GM19468 (cell line): ENCODE results near the gene BAG5.

Experiments
- ATAC-seq: cut with Tn5 transposase; IDR thresholded peaks from one replicate; pipeline ENCODE4 v1.9.1; 2021; ENCODE audit warnings: mild to moderate bottlenecking, moderate library complexity, moderate number of reproducible peaks; ENCODE audit not compliant: unreplicated experiment; ENCODE audit errors: extremely low read depth

The BAG5 gene

DNA sequence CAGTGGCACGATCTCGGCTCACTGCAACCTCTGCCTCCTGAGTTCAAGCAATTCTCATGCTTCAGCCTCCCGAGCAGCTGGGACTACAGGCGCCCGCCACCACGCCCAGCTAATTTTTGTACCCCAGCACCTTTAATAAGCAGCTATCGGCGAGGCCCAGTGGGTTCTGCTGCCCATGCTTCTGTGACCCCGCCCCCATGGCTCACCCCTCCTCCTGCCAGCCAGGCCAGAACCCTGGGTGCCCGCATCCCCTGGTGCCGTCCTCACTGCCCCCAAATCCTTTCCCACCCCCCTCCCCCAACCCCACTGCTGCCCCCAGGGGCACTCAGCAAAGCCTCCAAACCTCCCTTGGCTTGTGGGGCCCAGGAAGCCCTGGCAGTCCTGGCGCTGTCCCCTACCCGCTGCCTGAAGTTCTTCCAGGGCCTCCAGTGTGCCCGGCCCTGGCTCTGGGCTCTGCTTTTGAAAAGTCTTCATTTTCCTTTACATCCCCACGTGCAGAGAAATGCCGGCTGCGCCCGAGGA is 14.5 kb downstream of the BAG5 start:
- no peak for ATAC-seq

DNA sequence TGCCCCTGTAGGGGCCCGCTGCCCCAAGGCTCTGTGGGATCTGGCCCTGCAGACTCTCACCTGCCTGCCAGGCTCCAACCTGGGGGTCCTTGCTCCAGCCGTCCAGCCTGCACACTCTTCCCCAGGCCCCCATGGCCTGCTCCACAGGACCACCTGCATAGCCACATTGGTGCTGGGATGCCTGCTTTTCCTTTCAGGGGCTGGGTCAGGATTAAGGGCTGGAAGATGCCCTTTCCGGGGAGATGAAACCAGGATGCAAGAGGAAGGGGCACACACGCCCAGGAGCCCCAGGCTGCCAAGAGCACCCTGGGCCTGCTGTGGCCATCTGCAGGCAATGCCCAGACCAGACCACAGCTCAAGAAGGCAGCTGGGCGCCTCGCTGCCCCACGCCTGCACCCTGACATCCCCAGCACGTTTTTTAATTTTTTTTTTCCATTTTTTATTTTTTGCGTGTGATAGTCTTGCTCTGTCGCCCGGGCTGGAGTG is 15.0 kb downstream of the BAG5 start:
- no peak for ATAC-seq

DNA sequence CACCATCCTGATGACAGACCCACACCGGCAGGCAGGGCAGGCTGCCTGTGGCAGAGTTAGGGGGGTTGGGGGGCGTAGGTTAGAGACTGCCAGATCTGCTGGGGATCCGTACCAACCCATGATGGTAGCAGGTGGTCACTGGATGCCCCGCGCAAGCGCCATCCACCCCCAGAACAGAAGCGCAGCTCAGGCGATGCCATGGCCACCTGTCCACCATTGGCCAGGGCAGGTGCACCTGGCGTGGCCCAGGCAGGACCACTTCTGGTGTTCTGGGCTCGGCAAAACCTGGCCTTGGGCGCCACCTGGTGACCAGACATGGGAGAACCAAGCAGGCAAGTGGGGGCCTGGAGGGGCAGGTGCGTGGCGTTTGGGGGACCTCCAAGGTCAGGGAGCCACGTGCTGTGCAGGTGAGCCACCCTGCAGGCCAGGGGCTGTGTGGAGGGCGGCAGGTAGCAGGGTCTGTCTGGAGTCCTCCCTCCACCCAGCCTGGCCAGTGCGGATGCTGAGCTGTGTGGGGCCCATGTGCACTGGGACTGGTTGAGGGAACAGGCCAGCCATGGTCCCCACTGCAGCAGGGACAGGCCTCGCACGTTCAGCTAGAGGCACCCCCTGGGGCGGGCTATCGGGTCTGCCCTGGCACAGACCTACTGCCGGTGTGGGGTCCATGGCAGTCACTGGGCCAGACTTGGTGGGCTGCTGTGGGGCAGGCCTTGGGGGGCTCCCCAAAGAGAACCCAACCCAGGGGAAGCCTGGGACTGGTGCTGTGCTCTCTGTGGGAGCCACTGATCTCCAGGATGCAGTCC is 15.6 kb downstream of the BAG5 start:
- ATAC-seq = no peak

DNA sequence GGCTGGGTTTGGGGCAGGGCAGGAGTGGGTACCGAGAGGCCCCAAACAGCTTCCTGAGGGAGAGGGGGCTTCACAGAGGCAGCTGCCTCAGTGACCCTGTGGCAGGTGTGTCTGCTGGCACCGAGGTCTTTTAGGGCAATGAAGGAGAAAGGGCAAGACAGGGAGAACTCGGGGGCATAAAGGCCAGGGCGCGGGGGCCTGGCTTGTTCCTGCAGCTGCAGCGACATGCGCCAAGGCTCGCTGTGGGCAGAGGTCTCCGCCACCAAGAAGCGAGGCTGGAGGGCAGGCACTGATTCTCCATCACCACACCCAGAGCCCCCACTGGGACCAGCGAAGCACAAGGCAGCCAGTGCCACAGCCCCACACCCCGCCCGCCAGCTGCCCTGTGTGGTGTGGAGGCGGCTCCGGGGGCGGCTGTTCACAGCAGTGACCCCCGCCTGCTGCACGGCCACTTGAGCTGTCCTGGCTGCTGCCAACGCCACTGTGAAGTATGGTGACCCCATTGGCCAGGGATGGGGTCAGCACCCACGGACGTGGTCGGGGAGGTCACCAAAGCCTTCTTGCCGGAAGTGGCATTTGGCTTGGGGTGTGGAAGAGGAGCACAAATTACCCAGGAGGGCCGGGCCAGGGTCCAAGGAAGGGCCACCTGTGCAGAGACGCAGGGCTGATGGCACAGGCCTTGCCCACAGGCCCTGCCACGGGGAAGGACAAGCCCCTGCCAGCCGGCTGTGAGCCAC is 16.4 kb downstream of the BAG5 start:
- no peak for ATAC-seq

DNA sequence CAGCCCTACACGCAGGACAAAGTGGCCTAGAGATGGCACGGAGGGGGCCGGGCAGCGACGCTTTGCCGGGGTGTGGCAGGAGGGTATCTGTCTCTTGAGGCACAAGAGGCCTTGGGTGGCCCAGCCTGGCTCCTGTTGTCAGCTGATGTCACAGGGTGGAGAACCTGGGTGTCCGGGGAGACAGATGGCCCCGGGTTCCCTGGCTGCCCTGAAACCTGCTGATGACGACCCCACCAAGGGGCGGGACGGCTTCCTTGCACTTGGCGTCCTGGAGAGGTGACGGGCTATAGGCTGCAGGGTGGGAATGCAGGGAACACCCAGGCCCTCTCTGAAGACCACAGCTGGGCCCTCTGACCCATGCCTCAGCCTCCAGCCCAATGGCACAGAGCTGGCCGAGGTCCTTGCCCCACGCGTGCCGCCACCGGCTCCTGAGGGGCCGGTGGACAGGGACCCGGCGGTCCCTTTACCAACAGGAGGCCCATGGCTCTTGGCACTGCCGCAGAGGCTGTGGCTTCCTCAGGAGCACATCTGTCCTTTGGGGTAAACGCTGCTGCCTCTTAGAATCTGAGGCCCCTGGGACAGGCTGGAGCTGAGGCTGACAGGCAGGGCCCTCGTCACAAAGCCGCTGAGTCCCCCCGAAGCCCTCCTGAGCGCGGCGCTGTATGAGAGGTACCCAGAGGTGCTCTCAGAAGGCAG is 17.1 kb downstream of the BAG5 start:
- no peak for ATAC-seq

DNA sequence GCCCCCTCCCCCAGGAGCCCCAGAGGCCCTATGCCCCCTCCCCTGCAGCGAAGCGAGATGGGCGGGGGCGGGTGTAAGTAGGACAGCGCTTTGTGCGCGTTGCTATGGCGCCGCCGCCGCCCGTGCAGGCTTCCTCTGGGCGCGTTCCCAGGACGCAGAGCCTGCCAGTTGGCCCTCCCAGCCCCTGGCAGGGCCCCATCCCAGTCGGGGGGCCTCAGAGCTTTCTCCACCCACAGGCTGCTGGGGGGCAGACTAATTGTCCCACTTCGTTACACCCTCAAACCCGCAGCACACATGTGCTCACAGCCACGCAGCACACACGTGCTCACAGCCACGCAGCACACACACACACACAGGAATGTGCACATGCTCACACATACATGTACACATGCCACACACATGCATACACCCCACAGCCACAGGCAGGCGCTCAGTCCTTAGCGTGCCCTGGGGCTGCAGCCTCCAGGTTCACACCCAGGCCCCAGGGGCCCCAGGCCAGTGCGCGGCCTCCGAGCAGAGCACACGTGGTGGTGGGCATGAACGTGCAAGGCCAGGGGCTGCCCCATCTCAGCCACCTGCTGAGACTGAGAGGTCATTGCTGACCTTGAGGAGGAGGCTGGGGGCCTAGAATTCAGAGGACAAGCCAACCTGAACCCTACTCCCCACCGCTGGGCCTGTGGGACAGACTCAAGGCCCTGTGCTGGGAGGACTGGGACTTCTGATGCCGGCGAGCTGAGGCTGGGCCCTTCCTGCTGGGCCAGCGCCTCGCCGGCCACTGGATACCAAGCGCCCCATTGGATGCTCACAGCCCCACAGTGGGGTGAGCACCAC is 17.9 kb downstream of the BAG5 start:
- ATAC-seq = no peak

DNA sequence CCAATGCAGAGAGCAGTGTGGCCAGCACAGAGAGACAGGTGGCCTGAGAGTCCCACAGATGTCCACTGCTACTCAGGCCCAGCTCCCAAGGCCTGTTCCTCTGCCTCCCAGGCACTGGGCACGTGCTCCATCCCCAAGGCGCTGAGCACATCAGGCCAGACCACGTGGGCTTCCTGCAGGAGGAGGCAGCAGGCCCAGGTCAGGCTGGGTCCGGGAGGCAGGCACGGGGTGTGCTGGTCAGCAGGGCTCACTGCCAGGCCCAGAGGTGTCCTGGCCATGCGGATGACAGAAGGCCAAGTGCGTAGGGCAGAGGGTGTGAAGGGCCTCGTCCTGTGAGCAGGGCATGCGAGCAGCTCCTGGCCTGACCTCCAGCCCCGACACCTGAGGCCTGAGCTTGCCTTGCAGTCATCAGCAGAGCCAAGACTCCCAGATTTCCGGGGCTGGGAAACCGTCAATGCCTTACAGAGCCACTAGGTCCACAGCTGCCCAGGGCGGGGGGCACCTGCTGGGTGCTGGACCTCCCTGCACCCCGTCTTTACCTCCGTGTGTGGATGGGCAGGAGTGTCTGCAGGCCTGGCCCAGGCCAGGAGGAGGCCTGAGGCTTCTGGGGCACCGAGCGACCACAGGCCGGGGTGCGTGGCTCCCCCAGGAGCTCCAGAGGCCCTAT is 18.6 kb downstream of the BAG5 start:
- ATAC-seq = no peak

DNA sequence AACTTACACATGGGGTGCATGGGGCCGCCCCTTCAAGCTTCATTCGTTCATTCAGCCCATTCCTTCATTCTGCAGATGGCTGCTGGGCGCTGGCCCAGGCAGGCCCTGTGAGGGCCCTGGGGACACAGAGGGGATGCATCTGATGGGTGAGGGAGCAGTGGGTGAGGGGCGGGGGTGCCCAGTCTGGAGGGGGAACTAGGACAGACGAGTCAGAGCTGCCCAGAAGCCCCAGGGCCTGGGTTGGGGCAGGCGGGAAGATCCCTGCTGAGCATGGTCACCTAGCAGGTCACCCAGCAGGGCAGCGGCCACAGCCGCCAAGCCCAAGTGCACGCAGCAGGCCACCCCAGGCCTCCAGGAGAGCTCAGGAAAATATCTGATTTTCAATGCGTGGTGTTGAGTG is 19.3 kb downstream of the BAG5 start:
- ATAC-seq = no peak

DNA sequence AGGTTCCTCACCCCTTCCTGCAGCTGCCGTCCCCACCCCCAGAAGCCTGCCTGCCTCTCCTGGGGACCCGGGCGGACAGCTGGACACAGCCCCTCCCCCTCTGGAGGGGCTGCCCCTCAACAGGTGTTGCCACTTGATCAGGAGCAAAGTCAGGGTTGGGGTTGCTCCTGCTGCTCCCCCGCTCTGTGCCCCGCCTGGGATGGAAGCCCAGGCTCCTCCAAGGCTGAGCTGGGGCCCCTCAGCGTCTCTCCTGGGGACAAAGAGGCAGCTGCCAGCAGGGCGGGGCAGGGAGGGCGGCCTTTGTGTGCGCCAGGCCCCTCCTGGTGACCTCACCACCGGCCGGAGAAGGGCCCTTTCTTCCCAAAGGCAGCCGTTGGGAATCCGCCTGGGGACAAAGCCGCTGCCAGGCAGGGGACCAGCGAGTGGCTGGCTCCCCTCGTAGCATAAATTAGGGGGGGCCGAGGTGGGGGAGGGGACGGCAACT is 19.8 kb downstream of the BAG5 start:
- no peak for ATAC-seq

DNA sequence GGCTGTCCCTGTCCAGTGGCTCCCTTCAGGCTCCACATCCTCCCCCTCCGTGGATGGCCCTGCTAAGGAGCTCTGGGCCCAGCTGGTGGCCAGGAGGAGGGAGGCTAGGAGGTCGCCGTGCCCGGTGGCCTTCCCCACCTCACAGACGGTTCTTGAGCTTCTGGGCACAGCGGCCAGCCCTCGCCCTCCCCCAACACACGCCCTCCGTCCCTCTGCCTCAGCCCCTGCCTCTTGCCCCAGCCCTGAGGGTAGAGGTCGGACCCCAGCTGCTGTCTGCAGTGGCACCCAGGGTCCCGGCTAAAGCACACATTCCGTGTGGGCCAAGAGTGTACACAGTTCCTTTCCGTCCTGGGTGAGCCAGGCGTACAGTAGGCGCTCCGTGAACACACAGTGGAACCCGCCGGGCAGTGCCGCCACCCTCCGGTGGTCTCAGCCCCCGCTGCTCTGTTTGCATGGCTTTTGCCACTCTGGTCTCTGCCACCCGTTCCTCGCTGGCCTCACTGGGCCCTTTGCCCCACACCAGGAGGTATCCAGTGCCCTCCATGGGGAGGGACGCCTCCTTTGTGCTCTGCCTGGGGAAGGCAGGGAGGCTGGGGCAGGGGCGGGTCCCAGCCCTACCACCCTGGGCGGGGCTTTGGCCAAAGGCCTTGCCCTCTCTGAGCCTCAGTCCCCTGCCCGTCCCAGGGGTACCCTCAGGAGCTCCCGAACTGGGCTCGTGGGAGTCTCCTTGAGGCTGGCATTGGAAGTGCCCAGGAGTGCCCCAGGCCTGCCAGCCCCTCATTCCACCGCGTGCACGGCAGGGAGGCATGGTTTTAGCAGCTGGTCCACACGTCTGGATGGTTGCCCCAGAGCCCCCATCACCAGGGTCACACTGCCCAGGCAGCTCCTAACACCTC is 20.5 kb downstream of the BAG5 start:
- ATAC-seq = no peak

DNA sequence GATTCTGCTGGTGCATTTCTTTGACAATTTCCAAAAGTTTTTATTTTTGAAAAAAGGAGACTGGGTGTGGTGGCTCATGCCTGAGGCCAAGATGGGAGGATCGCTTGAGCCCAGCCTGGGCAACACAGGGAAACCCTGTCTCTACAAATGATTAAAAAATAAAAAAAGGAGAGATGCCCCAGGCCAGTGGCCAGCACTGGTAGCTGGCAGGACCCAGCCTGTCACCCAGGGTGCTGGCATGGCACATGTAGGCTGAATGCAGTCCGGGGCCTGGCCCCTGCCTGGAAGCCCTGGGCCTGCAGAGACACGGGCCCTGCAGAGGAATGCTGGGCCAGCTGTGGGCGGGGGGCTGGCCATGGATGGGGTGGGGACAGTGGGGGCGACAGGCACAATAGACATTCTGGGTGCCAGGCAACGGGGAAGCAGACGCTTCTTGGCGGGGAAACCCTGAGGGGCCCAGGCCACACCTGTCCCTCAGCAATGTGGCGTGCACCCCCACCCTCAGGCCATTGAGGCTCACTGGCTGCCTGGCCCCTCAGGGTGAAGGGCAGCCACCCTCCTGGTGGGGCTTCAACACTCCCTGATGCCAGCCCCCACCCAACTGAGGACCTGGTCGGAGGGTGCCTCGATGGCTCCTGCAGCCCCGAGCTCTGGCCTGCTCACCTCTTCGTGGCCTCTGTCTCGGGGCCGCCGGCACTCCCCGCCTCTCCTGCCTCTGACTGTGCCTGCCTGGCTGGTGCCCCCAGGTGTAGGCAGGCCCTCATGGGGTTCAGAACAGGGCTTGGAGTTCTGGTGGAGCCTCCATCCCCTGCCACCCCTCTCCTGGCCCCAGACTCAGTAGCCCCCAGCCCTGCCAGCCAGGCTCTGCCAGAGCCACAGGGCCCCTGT is 21.4 kb downstream of the BAG5 start:
- ATAC-seq = no peak

DNA sequence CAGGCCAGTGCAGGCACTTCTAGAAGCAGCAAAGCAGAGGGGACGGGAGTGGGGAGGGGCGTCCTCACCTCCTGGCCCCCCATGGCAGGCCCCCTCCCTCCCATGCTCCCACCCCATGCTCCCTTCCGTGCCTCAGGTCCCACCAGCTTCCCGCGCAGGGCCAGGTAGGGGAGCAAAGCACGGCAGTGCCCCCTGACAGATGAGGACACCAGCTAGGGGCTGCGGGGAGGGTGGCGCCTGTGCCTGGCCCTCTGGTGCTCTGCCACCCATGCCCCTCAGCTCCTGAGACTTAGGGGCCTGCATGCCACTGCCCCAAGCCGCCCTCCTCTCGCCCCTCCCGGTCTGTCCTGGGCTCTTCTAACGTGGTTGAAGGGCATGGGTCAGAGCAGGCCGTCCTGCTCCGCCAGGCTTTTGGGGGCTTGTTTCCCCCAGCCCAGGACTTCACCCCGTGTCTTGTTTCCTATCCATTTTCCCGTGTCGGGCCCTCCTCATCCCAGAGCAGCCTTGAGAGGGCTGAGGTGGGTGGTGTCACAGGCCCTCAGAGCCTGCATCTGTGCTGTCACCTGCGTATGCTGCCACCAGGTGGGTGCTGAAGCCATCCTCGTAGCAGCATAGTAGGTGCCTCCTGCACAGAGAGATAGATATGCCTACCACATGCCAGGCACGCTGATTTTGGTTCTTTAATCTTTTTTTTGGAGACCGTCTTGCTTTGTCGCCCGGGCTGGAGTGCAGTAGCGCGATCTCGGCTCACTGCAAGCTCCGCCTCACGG is 23.2 kb downstream of the BAG5 start:
- no peak for ATAC-seq

DNA sequence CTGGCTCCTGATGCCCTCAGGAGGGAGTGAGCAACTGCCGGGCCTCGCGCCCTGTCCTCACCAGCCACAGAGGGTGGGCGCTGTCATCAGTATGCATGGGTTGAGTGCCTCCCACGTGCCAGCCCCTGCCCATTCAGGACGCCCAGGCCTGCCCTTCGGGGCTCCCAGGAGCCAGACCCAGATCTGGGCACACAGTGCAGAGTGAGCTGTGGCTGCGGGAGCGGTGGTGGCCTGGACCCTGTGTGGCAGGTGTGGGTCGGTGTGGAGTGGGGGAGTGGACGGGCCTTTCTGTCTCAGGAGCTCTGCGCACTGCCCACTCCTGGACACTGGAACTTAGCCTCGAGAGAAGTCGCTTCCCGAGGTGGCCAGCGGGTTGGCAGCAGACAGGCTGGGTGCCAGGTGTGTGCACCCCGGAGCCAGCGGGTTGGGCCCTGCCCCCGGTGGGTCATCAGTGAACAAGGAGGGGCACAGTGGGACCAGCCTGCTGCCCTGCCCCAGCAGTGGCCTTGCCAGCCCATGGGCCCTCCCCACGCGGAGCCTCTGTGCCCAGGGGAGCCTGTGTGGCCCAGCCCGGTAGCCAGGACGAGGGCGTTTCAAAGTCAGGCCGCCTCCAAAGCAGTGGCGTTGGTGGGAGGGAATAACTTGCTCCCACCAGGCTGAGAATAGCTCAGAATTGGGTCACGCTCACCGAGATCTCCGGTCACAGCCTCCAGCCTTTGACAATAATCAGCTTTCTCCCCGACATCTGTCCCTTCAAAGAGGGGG is 24.0 kb downstream of the BAG5 start:
- ATAC-seq = no peak

DNA sequence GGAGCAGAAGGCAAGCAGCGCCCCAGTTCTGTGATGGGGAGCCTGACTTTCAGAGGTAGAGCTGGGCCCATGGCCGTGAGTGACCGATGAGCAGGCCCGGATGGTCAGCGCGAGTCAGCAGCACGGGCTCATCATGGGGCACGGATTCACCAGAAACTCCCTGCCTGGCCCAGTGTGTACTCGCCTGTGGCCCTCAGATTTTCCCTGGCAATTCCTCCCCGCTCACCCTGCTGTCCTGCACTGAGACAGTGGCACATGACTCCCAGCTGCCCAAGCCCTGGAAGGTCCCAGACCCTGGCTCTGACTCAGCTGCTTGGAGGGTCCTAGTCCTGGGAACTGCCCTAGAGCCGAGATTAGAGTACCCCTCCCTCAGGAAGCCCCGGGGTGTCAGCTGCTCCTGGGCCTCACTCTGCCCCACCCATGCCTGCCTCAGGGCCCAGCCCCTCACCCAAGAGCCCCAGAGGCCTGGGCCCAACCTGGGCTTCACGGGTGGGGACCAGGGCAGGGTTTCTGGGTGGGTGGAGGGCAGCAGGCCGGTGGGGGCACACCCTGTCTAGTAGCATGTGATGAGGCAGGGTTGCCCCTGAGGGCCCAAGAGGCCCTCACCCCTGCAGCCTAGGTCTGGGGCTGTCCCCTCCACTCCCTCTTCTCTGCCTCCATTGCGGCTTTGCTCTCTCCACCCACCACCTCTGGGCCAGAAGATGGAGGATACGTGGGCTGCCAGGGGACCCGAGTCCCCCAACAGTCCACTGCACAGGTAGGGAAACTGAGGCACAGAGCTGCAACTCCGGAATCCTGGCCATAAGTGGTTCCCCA is 25.1 kb downstream of the BAG5 start:
- ATAC-seq = no peak

DNA sequence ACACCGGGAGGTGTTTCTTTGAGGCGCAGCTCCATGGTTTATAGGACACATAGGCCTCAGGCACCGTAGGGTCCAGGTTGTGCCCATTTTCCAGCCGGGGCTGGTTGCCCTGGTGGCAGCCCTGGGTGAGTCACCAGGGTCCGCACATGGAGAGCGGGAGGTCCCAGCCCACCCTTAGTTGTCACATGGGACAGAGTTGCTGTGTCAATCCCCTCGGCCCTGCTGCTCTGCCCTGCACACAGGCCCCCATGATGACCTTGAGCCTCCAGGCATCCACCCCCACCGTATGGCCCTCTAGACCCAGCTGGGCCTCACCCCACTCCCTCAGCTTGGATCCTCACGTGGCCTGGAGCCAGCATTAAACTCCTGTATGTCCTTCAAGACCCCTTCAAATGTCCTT is 25.8 kb downstream of the BAG5 start:
- no peak for ATAC-seq
